Progenitor cell of endocrine pancreas (in vitro differentiated cells): Measurements from ENCODE around the gene GPC4. TPM values are rescaled to one million over a fixed set of nuclear protein-coding genes. Genes with fewer than 3 reads are reported as not detected.
"Not testable (repeated sequence)": the region's sequence is repeated elsewhere in the genome, so short reads cannot be mapped to it uniquely, and the experiment has no call there.

Experiments used
- DNase-seq: peaks from one replicate; pipeline ENCODE4 v3.0.0; 2021; ENCODE audit warnings: low spot score; ENCODE audit not compliant: unreplicated experiment
- H3K27ac Mint-ChIP-seq: 2 replicates; pipeline ENCODE4 v1.8.0; 2021; ENCODE audit warnings: mild to moderate bottlenecking, moderate library complexity, mixed read lengths
- H3K27me3 Mint-ChIP-seq: 2 replicates; pipeline ENCODE4 v1.8.0; 2021; ENCODE audit warnings: mixed read lengths
- H3K36me3 Mint-ChIP-seq: 2 replicates; pipeline ENCODE4 v1.8.0; 2022; ENCODE audit warnings: mixed read lengths; ENCODE audit not compliant: insufficient read depth
- H3K4me1 Mint-ChIP-seq: 2 replicates; pipeline ENCODE4 v1.8.0; 2021; ENCODE audit warnings: low read depth, mixed read lengths
- H3K4me3 Mint-ChIP-seq: 2 replicates; pipeline ENCODE4 v1.8.0; 2021; ENCODE audit warnings: low read depth, mild to moderate bottlenecking, moderate library complexity, mixed read lengths
- H3K9me3 Mint-ChIP-seq: 2 replicates; pipeline ENCODE4 v1.8.0; 2021; ENCODE audit warnings: low read depth, mixed read lengths
- CTCF ChIP-seq: fragments of 200-600 bp; sonication (generic); IDR thresholded peaks from one replicate; pipeline ENCODE4 v1.5.0; 2021; ENCODE audit warnings: antibody characterized with exemption, mild to moderate bottlenecking; ENCODE audit not compliant: unreplicated experiment
- total RNA-seq: library from RNA; stranded (reverse); gene quantifications from 2 replicates; pipeline ENCODE4 v1.2.1, GENCODE V29; 2021

Gene GPC4
- total RNA-seq, 1 donor from 2014 or later: 10.8 TPM

- peaks cover 10% of the 10 kb centered on the region for H3K4me1 Mint-ChIP-seq
- no peak overlapping the region for H3K4me3 Mint-ChIP-seq
- no peaks in the 10 kb centered on the region for H3K9me3 Mint-ChIP-seq
- no peak overlapping the region for H3K27ac Mint-ChIP-seq
- no peaks in the 10 kb centered on the region for H3K27me3 Mint-ChIP-seq
- no peaks in the 10 kb centered on the region for H3K36me3 Mint-ChIP-seq
- no peak for TF ChIP-seq CTCF
- no peak for DNase-seq
Observed at GRCh38 chrX:133325422-133325821, 89.9 kb downstream of the GPC4 start.

GRCh38 chrX:133323431-133323830 lies 91.9 kb downstream of the GPC4 start:
- Mint-ChIP-seq H3K36me3 (no peaks in the 10 kb centered on the region), H3K9me3 (no peaks in the 10 kb centered on the region), H3K4me1 (no peaks in the 10 kb centered on the region), H3K27ac (no peak overlapping the region), H3K27me3 (no peaks in the 10 kb centered on the region), H3K4me3 (no peak overlapping the region)
- DNase-seq: no peak
- TF ChIP-seq CTCF: no peak

DNA sequence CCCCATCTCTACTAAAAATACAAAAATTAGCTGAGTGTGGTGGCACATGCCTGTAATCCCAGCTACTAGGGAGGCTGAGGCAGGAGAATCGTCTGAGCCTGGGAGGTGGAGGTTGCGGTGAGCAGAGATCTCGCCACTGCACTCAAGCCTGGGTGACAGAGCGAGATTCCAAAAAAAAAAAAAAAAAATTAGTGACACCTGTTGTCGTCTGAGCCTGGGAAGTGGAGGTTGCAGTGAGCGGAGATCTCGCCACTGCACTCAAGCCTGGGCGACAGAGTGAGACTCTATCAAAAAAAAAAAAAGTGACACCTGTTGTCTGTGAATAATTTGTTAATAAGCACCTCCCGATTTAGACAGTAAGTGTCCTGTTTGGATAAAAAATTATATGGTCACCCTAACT lies 93.0 kb downstream of the GPC4 start:
- not testable (repeated sequence) for DNase-seq, H3K4me1 Mint-ChIP-seq, H3K27me3 Mint-ChIP-seq, H3K9me3 Mint-ChIP-seq, H3K36me3 Mint-ChIP-seq, H3K4me3 Mint-ChIP-seq, H3K27ac Mint-ChIP-seq

DNA sequence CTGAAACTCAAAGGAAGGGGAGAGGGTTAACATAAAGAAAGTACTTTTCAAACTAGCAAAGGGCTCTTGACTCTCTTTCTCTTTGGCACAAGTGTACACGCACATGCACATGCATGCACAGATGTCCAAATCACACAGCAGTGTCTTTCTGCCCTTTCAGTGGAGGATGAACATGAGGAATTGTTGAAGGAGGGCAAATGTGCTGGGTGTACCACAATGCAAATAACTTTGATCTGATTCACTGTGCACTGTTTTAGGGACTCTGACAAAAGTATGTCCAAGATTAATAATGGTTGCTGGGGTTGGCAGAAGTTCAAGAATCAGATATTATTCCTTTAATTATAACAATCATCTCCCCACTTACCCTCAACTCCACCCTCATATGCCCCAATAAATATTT lies 93.8 kb downstream of the GPC4 start:
- H3K9me3 Mint-ChIP-seq: no peaks in the 10 kb centered on the region
- no peak overlapping the region for H3K27ac Mint-ChIP-seq
- DNase-seq: no peak
- H3K4me3 Mint-ChIP-seq: no peak overlapping the region
- H3K36me3 Mint-ChIP-seq: no peaks in the 10 kb centered on the region
- H3K4me1 Mint-ChIP-seq: no peaks in the 10 kb centered on the region
- TF ChIP-seq CTCF: no peak
- H3K27me3 Mint-ChIP-seq: no peaks in the 10 kb centered on the region

GRCh38 chrX:133314281-133314680 lies 101.0 kb downstream of the GPC4 start:
- Mint-ChIP-seq H3K4me3 (no peak overlapping the region), H3K27me3 (peaks cover 13% of the 10 kb centered on the region), H3K27ac (no peak overlapping the region), H3K4me1 (peaks cover 10% of the 10 kb centered on the region), H3K9me3 (no peaks in the 10 kb centered on the region), H3K36me3 (no peaks in the 10 kb centered on the region)
- DNase-seq: no peak
- no peak for TF ChIP-seq CTCF

GRCh38 chrX:133308499-133308897 lies 106.8 kb downstream of the GPC4 start:
- no peaks in the 10 kb centered on the region for H3K9me3 Mint-ChIP-seq
- H3K27me3 Mint-ChIP-seq: peaks cover 13% of the 10 kb centered on the region
- H3K4me1 Mint-ChIP-seq: peaks cover 10% of the 10 kb centered on the region
- TF ChIP-seq CTCF: no peak
- peaks cover 1% of the 10 kb centered on the region for H3K36me3 Mint-ChIP-seq
- no peak for DNase-seq
- no peak overlapping the region for H3K4me3 Mint-ChIP-seq
- H3K27ac Mint-ChIP-seq: no peak overlapping the region
